SIG-M5 treated with dmso at 0.1 percent for 504 hours (cell line): ENCODE measurements around the gene C10orf120.
A peak's percentile ranks its signal among the peaks of the same experiment; 100 is the strongest.

Experiments used
- DNase-seq: peaks from one replicate; lab custom pipeline; 2025; ENCODE audit not compliant: unreplicated experiment; lab: John Stamatoyannopoulos, UW

Gene C10orf120

GRCh38 chr10:122703483-122704448 lies 4.1 kb upstream of the C10orf120 start:
- peak; percentile 32 for DNase-seq

- DNase-seq: no peak
These were observed 2.6 kb upstream of the C10orf120 start for GRCh38 chr10:122702275-122702674.

- DNase-seq: no peak
These were observed 2.0 kb upstream of the C10orf120 start for GRCh38 chr10:122701652-122702051.

GRCh38 chr10:122696687-122697086 lies 3.0 kb downstream of the C10orf120 start:
- DNase-seq: no peak

- DNase-seq: no peak
These were observed 6.9 kb downstream of the C10orf120 start for GRCh38 chr10:122692744-122693143.

GRCh38 chr10:122689146-122689820 lies 10.4 kb downstream of the C10orf120 start:
- DNase-seq: no peak

- no peak for DNase-seq
These were observed 11.2 kb downstream of the C10orf120 start for GRCh38 chr10:122688293-122688989.

GRCh38 chr10:122682522-122682921 lies 17.1 kb downstream of the C10orf120 start:
- no peak for DNase-seq

GRCh38 chr10:122678266-122678665 lies 21.4 kb downstream of the C10orf120 start:
- no peak for DNase-seq

- no peak for DNase-seq
These were observed 24.4 kb downstream of the C10orf120 start for GRCh38 chr10:122675278-122675677.

- DNase-seq: no peak
These were observed 24.9 kb downstream of the C10orf120 start for GRCh38 chr10:122674781-122675180.

GRCh38 chr10:122673731-122674130 lies 25.9 kb downstream of the C10orf120 start:
- DNase-seq: no peak

- no peak for DNase-seq
These were observed 26.4 kb downstream of the C10orf120 start for GRCh38 chr10:122673269-122673668.

- DNase-seq: no peak
These were observed 27.0 kb downstream of the C10orf120 start for GRCh38 chr10:122672655-122673054.

GRCh38 chr10:122671355-122671754 lies 28.3 kb downstream of the C10orf120 start:
- DNase-seq: no peak

GRCh38 chr10:122669842-122670241 lies 29.8 kb downstream of the C10orf120 start:
- no peak for DNase-seq

GRCh38 chr10:122669045-122669444 lies 30.6 kb downstream of the C10orf120 start:
- no peak for DNase-seq

GRCh38 chr10:122665946-122666345 lies 33.7 kb downstream of the C10orf120 start:
- DNase-seq: no peak

GRCh38 chr10:122665329-122665860 lies 34.3 kb downstream of the C10orf120 start:
- no peak for DNase-seq

- DNase-seq: no peak
These were observed 35.1 kb downstream of the C10orf120 start for GRCh38 chr10:122664501-122664900.

GRCh38 chr10:122663516-122664130 lies 36.0 kb downstream of the C10orf120 start:
- DNase-seq: no peak
